ENCODE measurements around the gene INPP4B. TPM values are rescaled to one million over a fixed set of nuclear protein-coding genes. Genes with fewer than 3 reads are reported as not detected.

INPP4B gene
- total RNA-seq, 1 experiment from 2014 or later = 0.07 TPM

DNA sequence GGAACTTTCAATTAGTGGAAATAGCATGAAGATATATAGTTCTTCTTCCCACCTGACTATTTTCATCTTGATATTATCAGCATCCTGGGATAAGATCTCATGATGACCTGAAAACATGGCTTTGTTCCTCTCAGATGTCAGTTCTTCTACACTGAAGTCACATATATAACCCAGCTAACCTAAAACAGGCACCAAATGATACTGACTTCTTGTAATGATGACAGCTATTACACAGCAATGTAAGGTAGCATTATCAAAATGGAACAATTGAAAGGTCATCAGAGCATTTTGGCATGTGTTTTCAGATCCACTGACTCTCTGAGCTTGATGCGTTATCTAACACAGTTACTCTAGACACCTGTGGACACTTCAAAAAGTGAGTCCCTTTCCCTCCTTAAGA, 469.9 kb downstream of the INPP4B start:
- WGBS (ENCODE audit: extremely low coverage, insufficient read length, low lambda C conversion rate) = no CpG with 5 or more reads among the region's 1 CpG
- Mint-ChIP-seq H3K27ac (no peak overlapping the region), H3K27me3 (ENCODE audit: low read depth) (no peaks in the 10 kb centered on the region), H3K4me3 (no peak overlapping the region), H3K4me1 (peaks cover 7 to 10% of the 10 kb centered on the region in 2 experiments; a peak in 3 of 4 replicates), H3K9me3 (no peaks in the 10 kb centered on the region), H3K36me3 (ENCODE audit: insufficient read depth in 1 of 3, low read depth in 3 of 3) (no peaks in the 10 kb centered on the region)
- no peak overlapping the region for H3K4ac ChIP-seq (ENCODE audit: low read depth, low read length)
- H3K18ac ChIP-seq (ENCODE audit: insufficient read length, low read depth, low read length) = no peak overlapping the region
- no peak overlapping the region for H4K5ac ChIP-seq (ENCODE audit: insufficient read length, low read depth, low read length)
- H4K20me1 ChIP-seq (ENCODE audit: control insufficient read depth, insufficient read depth, insufficient read length) = no peaks in the 10 kb centered on the region
- H2AK5ac ChIP-seq (ENCODE audit: insufficient read length, low read length) = no peak overlapping the region
- H2AFZ ChIP-seq (ENCODE audit: low read length) = no peak overlapping the region
- H3K23ac ChIP-seq (ENCODE audit: insufficient read length, low read depth, low read length) = no peak overlapping the region
- no peak overlapping the region for H2BK20ac ChIP-seq (ENCODE audit: low read depth, low read length, poor library complexity, severe bottlenecking)
- no peaks in the 10 kb centered on the region for H3K27me3 ChIP-seq (ENCODE audit: insufficient read depth, low read length)
- no peak overlapping the region for H2BK15ac ChIP-seq (ENCODE audit: low read depth, low read length)
- H3K4me2 ChIP-seq (ENCODE audit: insufficient read depth, insufficient read length, low read length) = no peak overlapping the region
- H3K23me2 ChIP-seq (ENCODE audit: insufficient read length, low read depth, low read length, poor library complexity, severe bottlenecking) = no peaks in the 10 kb centered on the region
- H3K9ac ChIP-seq (ENCODE audit: extremely low read depth, insufficient read length, low read length) = no peak overlapping the region
- no peak for DNase-seq
- H3K27ac ChIP-seq (ENCODE audit: insufficient read length, low read depth, low read length) = no peak overlapping the region
- H3K56ac ChIP-seq (ENCODE audit: insufficient read length, low read depth, low read length) = no peak overlapping the region
- H3T11ph ChIP-seq (ENCODE audit: low read length) = no peak overlapping the region
- H3K79me1 ChIP-seq (ENCODE audit: insufficient read depth, low read depth, low read length, poor library complexity, severe bottlenecking) = no peaks in the 10 kb centered on the region
- H3K4me1 ChIP-seq (ENCODE audit: insufficient read depth, low read length) = no peaks in the 10 kb centered on the region
- no peak overlapping the region for H3K14ac ChIP-seq (ENCODE audit: insufficient read depth, low read length)
- no peak overlapping the region for H4K8ac ChIP-seq (replicated peaks; ENCODE audit: insufficient read length, low read depth, low read length)
- TF ChIP-seq, protein P1, sequence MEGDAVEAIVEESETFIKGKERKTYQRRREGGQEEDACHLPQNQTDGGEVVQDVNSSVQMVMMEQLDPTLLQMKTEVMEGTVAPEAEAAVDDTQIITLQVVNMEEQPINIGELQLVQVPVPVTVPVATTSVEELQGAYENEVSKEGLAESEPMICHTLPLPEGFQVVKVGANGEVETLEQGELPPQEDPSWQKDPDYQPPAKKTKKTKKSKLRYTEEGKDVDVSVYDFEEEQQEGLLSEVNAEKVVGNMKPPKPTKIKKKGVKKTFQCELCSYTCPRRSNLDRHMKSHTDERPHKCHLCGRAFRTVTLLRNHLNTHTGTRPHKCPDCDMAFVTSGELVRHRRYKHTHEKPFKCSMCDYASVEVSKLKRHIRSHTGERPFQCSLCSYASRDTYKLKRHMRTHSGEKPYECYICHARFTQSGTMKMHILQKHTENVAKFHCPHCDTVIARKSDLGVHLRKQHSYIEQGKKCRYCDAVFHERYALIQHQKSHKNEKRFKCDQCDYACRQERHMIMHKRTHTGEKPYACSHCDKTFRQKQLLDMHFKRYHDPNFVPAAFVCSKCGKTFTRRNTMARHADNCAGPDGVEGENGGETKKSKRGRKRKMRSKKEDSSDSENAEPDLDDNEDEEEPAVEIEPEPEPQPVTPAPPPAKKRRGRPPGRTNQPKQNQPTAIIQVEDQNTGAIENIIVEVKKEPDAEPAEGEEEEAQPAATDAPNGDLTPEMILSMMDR (conservative IDR thresholded peaks at IDR 0.05) = no peak
- H2BK5ac ChIP-seq (ENCODE audit: insufficient read length, low read length) = no peak overlapping the region
- no peak overlapping the region for H4K91ac ChIP-seq (ENCODE audit: insufficient read length, low read depth, low read length)
- H3K9me3 ChIP-seq (ENCODE audit: control insufficient read depth, low read depth, low read length) = no peaks in the 10 kb centered on the region
- H3K79me2 ChIP-seq (ENCODE audit: insufficient read depth, low read length) = no peaks in the 10 kb centered on the region
- H2BK120ac ChIP-seq (ENCODE audit: low read depth, low read length, poor library complexity, severe bottlenecking) = no peak overlapping the region
- no peak overlapping the region for H2BK12ac ChIP-seq (ENCODE audit: insufficient read length, low read depth, low read length)

Data from H9 (cell line).